ENCODE measurements around the gene CRISPLD2. TPM values are rescaled to one million over a fixed set of nuclear protein-coding genes. Genes with fewer than 3 reads are reported as not detected.

The CRISPLD2 gene
- total and polyA plus RNA-seq, 9 of the 15 experiments (the other 6 are each of a cell fraction or from before 2014, with no cell fraction given): 0.03 to 0.24 (median 0.04) TPM; not detected in 4

DNA sequence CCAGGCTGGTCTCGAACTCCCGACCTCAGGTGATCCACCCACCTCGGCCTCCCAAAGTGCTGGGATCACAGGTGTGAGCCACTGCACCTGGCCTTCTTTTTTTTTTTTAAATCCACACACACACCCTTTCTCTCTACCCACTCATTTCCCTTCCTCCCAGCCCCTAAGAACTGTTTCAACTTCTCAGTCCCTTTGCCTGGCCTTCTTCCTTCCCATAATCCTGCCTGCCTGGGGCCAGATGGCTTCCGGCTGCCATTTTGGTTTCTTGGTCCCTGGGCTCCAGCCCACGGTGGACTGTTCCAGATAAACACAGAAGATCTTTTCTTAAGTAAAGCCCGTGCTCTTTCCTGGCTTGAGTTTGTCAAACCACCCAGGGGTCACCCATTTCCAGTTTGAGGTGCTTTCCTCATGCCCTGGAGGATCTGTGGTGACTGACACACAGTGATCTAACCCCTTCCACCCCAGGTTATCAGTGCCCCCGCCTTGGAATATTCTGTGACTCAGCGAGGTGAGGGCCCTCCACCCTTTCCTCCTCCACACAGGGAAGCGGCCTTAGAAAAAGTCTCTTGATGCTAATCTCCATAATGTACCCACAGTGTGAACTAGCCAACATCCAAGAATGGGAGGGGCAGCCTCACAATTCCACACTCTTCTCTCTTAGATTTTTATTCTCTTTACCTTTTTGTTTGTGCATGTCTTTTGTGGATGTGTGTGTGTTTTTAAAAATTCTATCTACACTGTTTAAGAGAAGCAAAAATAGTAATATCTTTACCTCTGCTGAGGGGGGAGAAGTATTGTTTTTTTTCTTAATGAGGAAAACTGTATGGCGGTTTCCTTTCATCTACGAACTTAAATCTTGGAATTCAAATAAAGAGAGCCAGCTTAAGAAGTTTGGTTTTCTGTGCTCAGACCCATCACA lies 60.0 kb downstream of the CRISPLD2 start (continued):
- TF ChIP-seq, protein P1, sequence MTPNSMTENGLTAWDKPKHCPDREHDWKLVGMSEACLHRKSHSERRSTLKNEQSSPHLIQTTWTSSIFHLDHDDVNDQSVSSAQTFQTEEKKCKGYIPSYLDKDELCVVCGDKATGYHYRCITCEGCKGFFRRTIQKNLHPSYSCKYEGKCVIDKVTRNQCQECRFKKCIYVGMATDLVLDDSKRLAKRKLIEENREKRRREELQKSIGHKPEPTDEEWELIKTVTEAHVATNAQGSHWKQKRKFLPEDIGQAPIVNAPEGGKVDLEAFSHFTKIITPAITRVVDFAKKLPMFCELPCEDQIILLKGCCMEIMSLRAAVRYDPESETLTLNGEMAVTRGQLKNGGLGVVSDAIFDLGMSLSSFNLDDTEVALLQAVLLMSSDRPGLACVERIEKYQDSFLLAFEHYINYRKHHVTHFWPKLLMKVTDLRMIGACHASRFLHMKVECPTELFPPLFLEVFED (CRISPR knock-in tag; conservative IDR thresholded peaks at IDR 0.05): peak; percentile 58; the same call in 1 of the 2 replicates
- TF ChIP-seq U2AF1 (optimal IDR thresholded peaks at IDR 0.05; ENCODE audit: low read depth, low read length): no peak
- TF ChIP-seq, protein P2, sequence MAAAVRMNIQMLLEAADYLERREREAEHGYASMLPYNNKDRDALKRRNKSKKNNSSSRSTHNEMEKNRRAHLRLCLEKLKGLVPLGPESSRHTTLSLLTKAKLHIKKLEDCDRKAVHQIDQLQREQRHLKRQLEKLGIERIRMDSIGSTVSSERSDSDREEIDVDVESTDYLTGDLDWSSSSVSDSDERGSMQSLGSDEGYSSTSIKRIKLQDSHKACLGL (CRISPR knock-in tag; IDR thresholded peaks at IDR 0.05; ENCODE audit: borderline replicate concordance, poor library complexity, severe bottlenecking): no peak
- no peak for TF ChIP-seq ZNF146 (CRISPR knock-in tag; IDR thresholded peaks at IDR 0.05; ENCODE audit: unreplicated experiment)
- no peak; the same call in 1 of the 2 replicates for TF ChIP-seq GTF2A2 (tag; IDR thresholded peaks at IDR 0.05)
- TF ChIP-seq, protein P3, sequence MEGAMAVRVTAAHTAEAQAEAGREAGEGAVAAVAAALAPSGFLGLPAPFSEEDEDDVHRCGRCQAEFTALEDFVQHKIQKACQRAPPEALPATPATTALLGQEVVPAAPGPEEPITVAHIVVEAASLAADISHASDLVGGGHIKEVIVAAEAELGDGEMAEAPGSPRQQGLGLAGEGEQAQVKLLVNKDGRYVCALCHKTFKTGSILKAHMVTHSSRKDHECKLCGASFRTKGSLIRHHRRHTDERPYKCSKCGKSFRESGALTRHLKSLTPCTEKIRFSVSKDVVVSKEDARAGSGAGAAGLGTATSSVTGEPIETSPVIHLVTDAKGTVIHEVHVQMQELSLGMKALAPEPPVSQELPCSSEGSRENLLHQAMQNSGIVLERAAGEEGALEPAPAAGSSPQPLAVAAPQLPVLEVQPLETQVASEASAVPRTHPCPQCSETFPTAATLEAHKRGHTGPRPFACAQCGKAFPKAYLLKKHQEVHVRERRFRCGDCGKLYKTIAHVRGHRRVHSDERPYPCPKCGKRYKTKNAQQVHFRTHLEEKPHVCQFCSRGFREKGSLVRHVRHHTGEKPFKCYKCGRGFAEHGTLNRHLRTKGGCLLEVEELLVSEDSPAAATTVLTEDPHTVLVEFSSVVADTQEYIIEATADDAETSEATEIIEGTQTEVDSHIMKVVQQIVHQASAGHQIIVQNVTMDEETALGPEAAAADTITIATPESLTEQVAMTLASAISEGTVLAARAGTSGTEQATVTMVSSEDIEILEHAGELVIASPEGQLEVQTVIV (CRISPR knock-in tag; IDR thresholded peaks at IDR 0.05; ENCODE audit: borderline replicate concordance): no peak
- TF ChIP-seq, protein P4, sequence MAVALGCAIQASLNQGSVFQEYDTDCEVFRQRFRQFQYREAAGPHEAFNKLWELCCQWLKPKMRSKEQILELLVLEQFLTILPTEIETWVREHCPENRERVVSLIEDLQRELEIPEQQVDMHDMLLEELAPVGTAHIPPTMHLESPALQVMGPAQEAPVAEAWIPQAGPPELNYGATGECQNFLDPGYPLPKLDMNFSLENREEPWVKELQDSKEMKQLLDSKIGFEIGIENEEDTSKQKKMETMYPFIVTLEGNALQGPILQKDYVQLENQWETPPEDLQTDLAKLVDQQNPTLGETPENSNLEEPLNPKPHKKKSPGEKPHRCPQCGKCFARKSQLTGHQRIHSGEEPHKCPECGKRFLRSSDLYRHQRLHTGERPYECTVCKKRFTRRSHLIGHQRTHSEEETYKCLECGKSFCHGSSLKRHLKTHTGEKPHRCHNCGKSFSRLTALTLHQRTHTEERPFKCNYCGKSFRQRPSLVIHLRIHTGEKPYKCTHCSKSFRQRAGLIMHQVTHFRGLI (CRISPR knock-in tag; IDR thresholded peaks at IDR 0.05): no peak
- TF ChIP-seq, protein P5, sequence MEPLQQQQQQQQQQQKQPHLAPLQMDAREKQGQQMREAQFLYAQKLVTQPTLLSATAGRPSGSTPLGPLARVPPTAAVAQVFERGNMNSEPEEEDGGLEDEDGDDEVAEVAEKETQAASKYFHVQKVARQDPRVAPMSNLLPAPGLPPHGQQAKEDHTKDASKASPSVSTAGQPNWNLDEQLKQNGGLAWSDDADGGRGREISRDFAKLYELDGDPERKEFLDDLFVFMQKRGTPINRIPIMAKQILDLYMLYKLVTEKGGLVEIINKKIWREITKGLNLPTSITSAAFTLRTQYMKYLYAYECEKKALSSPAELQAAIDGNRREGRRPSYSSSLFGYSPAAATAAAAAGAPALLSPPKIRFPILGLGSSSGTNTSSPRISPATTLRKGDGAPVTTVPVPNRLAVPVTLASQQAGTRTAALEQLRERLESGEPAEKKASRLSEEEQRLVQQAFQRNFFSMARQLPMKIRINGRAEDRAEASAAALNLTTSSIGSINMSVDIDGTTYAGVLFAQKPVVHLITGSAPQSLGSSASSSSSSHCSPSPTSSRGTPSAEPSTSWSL (CRISPR knock-in tag; IDR thresholded peaks at IDR 0.05; ENCODE audit: borderline replicate concordance): no peak
- TF ChIP-seq MAFF (IDR thresholded peaks at IDR 0.05; ENCODE audit: low read length): peak; percentile 84
- no peak for TF ChIP-seq MCM5 (IDR thresholded peaks at IDR 0.05; ENCODE audit: low read depth)
- peak in 1 of 2 experiments; percentile 64; a peak in 1 of 4 replicates for TF ChIP-seq NONO (IDR thresholded peaks at IDR 0.05; ENCODE audit: low read depth in 2 of 2, low read length in 1 of 2)
- no peak for TF ChIP-seq TSC22D4 (tag; IDR thresholded peaks at IDR 0.05)
- 0 out of 2 replicates have a peak, but pooled peaks have one; percentile 40 for TF ChIP-seq ZNF76 (CRISPR knock-in tag; IDR thresholded peaks at IDR 0.05; ENCODE audit: borderline replicate concordance)
- no peak for TF ChIP-seq RBM17 (IDR thresholded peaks at IDR 0.05; ENCODE audit: borderline replicate concordance, low read depth, low read length)
